Activated T-cell treated with anti-CD3 and anti-CD28 coated beads for 4 hours (primary cell): Measurements from ENCODE around the gene STRC.
"Not testable (repeated sequence)": the region's sequence is repeated elsewhere in the genome, so short reads cannot be mapped to it uniquely, and the experiment has no call there.

Source experiments
- DNase-seq: peaks from one replicate; pipeline ENCODE4 v3.0.0-alpha.2; 2020

STRC gene

DNA sequence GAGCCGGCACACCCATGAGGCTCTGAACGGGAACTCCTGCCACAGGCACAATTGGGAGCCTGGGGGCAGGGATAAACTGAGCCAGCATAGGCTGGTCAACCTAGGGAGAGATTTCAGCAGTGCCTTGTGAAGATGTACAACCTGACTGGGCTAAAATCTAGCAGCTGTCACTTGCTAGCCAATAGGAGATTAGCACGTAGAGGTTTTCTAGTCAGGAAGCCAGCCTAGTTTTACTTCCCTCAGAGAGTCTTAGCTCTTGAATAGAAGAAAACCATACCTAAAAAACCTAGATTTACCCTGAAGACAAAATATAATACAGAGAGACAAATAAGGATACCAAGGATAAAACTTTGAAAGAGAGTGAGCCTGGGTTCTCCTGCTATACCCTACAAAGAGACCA, 55.8 kb downstream of the STRC start:
- not testable (repeated sequence) for DNase-seq

DNA sequence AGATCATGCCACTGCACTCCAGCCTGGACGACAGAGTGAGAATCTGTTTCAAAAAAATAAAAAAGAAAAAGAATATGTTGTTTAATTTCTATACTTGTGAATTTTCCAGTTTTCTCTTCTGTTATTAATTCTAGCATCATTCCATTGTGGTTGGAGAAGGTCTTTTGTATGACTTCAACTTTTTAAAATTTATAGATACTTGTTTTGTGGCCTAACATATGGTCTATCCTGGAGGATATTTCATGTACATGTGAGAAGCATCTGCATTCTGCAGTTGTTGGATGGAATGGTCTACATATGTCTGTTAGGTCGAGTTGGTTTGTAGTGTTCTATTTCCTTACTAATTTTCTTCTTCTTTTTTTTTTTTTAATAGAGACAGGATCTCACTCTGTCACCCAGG, 65.6 kb downstream of the STRC start:
- DNase-seq, result no peak

DNA sequence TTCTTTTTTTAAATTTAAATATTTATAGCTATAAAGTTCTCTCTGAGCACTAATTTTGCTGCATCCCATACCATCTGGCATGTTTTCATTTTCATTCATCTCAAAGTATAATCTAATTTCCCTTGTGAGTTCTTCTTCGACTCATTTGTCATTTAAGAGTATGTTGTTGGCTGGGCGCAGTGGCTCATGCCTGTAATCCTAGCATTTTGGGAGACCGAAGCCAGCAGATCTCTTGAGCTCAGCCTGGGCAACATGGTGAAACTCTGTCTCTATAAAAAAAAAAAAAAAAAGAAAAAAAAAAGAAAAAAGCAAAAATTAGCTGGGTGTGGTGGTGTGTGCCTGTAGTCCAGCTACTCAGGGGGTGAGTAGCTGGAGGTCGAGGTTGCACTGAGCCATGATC, 66.3 kb downstream of the STRC start:
- DNase-seq, result no peak

DNA sequence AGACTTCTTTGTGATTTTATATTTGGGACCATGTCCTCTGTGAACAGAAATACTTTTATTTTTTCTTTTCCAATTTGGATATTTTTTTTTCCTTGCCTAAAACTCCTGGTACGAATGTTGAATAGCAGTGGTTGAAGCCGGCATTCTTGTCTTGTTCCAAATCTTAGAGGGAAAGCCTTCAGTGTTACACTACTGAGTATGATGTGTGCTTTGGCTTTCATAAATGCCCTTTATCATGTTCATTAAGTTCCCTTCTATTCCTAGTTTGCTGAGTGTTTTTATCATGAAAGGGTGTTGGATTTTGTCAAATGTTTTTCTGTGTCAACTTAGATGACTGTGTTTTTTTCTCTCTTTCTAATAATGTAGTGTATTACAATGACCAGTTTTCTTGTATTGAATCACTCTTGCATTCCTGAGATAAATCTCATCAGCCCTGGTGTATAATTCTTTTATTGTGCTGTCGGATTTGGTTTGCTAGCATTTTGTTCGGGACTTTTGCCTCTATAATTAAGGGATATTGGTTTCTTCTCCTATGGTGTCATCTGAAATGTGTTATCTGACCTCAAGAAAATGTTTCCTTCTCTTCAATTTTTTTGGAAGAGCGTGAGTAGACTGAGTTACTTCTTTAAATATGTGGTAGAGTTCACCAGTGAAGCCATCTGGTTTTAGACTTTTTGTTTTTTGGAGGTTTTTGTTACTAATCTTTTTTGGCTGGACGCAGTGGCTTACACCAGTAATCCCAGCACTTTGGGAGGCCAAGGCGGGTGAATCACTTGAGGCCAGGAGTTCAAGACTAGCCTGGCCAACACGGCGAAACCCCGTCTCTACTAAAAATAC, 67.9 kb downstream of the STRC start:
- no peak for DNase-seq
